ENCODE data around the gene ZP2. TPM values are rescaled to one million over a fixed set of nuclear protein-coding genes. Genes with fewer than 3 reads are reported as not detected.
A peak's percentile ranks its signal among the peaks of the same experiment; 100 is the strongest.

ZP2 gene
- total and polyA plus RNA-seq, 11 donors: not detected

- no peak for TF ChIP-seq POLR2A (IDR thresholded peaks at IDR 0.05)
- no peak for TF ChIP-seq CTCF (IDR thresholded peaks at IDR 0.05)
- Histone ChIP-seq H3K4me3 (no peak overlapping the region), H3K27ac (no peak overlapping the region), H3K27me3 (no peaks in the 10 kb centered on the region), H3K36me3 (peaks cover 0 to 80% (median 67%) of the 10 kb centered on the region in 9 donors), H3K4me1 (peaks cover 0 to 42% (median 17%) of the 10 kb centered on the region in 12 donors), H3K9me3 (no peaks in the 10 kb centered on the region)
- WGBS, 4 donors: 94 to 98% (median 96%) methylated on average over 9 of the region's 9 CpGs
- intact Hi-C loops (cut with DNase I): loop anchor here in 1 of 10 donors (10.0 kb wide), 1 partner anchor 1027 kb away; no protein-coding TSS in a partner anchor
- no peak for ATAC-seq
- DNase-seq: no peak
Observed at GRCh38 chr16:21167360-21167759, 44.0 kb downstream of the ZP2 start.

- 84 to 90% (median 85%) methylated on average over 9 of the region's 9 CpGs for WGBS, 4 donors
- DNase-seq: no peak
- Histone ChIP-seq H3K27ac (no peak overlapping the region), H3K27me3 (no peaks in the 10 kb centered on the region), H3K9me3 (no peaks in the 10 kb centered on the region), H3K36me3 (peaks cover 0 to 76% (median 59%) of the 10 kb centered on the region in 9 donors), H3K4me3 (no peak overlapping the region), H3K4me1 (peaks cover 0 to 50% (median 23%) of the 10 kb centered on the region in 12 donors)
- no peak for TF ChIP-seq CTCF (IDR thresholded peaks at IDR 0.05)
- no peak for TF ChIP-seq POLR2A (IDR thresholded peaks at IDR 0.05)
- ATAC-seq: no peak
- intact Hi-C loops (cut with DNase I): loop anchor here in 1 of 10 donors (10.0 kb wide), 1 partner anchor 1028 kb away; no protein-coding TSS in a partner anchor
Observed at GRCh38 chr16:21166561-21166961, 44.8 kb downstream of the ZP2 start.

DNA sequence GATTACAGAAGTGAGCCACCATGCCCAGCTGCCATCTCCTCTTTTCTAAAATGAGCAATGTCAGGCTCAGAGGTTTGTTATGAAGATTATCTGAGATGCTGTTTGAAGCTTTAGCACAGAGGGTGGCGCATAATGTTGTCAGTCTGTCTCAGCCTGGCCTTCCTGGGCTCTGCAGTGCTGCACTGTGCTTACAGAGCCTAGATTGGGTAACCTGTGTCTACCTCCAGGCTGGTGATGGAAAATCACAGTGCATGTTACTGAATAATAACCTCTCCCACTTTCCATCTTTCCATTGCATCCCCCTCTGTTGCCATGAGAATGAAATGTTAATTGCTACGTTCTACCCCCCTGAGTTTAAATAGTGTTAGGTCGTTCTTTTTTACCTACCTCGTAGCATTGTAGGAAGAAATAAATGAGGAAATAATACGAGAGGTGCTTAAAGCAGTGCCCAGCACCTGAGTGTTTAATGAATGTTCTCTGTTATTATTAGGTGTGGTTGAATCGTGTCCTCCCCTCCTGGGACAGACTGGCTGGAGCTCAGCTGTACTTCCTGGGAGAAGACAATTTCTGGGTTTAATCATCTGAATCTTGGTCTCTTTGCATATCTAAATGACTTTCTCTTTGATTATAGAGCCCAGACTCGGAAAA lies 46.7 kb downstream of the ZP2 start:
- no peak for DNase-seq
- Histone ChIP-seq H3K9me3 (no peaks in the 10 kb centered on the region), H3K4me1 (peaks cover 9 to 60% (median 38%) of the 10 kb centered on the region in 12 donors), H3K36me3 (peaks cover 0 to 62% (median 47%) of the 10 kb centered on the region in 9 donors), H3K27me3 (no peaks in the 10 kb centered on the region), H3K4me3 (no peak overlapping the region), H3K27ac (peak overlapping the region in 6 of 12 donors; percentile 16 to 94 (median 76))
- ATAC-seq: no peak
- intact Hi-C loops (cut with DNase I): loop anchor here in 1 of 10 donors (10.0 kb wide), 1 partner anchor 1030 kb away; no protein-coding TSS in a partner anchor
- 85 to 87% (median 85%) methylated on average over 7 of the region's 7 CpGs for WGBS, 4 donors
- no peak for TF ChIP-seq CTCF (IDR thresholded peaks at IDR 0.05)
- TF ChIP-seq POLR2A (IDR thresholded peaks at IDR 0.05): no peak

DNA sequence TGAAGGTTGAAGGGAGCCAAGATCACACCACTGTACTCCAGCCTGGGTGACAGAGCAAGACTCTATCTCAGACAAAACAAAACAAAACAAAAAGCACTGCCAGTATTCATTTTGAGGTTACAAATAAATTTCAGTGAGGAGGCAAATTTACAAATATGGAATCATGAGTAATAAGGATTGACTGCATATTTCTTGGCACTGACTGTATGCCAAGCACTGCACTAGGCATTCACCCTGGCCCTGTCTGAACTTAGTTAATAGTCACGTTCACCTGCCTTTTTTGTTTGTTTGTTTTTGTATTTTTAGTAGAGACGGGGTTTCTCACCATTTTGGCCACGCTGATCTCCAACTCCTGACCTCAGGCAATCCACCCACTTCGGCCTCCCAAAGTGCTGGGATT lies 47.8 kb downstream of the ZP2 start:
- peaks cover 11 to 58% (median 41%) of the 10 kb centered on the region in 12 donors for H3K4me1 ChIP-seq
- intact Hi-C loops (cut with DNase I): loop anchor here in 1 of 10 donors (10.0 kb wide), 1 partner anchor 1031 kb away; no protein-coding TSS in a partner anchor
- TF ChIP-seq CTCF (IDR thresholded peaks at IDR 0.05): no peak
- TF ChIP-seq POLR2A (IDR thresholded peaks at IDR 0.05): no peak
- H3K36me3 ChIP-seq: peaks cover 0 to 58% (median 41%) of the 10 kb centered on the region in 9 donors
- no peaks in the 10 kb centered on the region for H3K27me3 ChIP-seq
- H3K4me3 ChIP-seq: peak overlapping the region in 1 of 12 donors; percentile 2
- no peak for ATAC-seq
- peak overlapping the region; percentile 6 to 94 (median 71) for H3K27ac ChIP-seq
- H3K9me3 ChIP-seq: no peaks in the 10 kb centered on the region
- WGBS, 4 donors: 73 to 83% (median 78%) methylated on average over 4 of the region's 4 CpGs
- DNase-seq: no peak
